Measurements from ENCODE around the gene ZC2HC1B. TPM values are rescaled to one million over a fixed set of nuclear protein-coding genes. Genes with fewer than 3 reads are reported as not detected.

ZC2HC1B gene
- total and polyA plus RNA-seq, 12 donors: 0.28 TPM; not detected in 11

DNA sequence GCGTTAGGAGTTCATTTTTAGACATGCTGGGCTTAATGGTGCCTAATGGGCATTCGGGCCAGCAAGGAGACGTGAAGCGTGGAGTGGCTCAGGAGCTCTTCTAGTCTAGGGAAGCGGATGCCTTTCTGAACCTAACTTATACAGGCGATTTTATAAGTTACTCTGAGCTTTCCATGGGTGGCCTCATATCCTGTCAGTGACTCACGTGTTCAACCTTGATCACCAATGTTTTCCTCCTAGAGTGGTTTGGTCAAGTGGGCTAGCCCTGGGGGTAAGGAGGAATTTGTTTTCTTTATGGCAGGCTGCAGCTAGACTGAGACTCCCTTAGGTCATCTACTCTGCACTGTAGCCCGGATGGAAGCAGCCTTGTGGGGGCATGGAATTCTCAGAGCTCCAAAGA lies 91.7 kb downstream of the ZC2HC1B start:
- Histone ChIP-seq H3K4me1 (peaks cover 0 to 3% (median 0%) of the 10 kb centered on the region in 9 donors), H3K27me3 (no peaks in the 10 kb centered on the region), H3K4me3 (no peak overlapping the region), H3K9me3 (no peaks in the 10 kb centered on the region), H3K27ac (no peak overlapping the region), H3K36me3 (peaks cover 0 to 22% (median 0%) of the 10 kb centered on the region in 9 donors)
- WGBS, 2 donors: 92 to 94% methylated on average over 8 of the region's 8 CpGs
- TF ChIP-seq, protein P1, sequence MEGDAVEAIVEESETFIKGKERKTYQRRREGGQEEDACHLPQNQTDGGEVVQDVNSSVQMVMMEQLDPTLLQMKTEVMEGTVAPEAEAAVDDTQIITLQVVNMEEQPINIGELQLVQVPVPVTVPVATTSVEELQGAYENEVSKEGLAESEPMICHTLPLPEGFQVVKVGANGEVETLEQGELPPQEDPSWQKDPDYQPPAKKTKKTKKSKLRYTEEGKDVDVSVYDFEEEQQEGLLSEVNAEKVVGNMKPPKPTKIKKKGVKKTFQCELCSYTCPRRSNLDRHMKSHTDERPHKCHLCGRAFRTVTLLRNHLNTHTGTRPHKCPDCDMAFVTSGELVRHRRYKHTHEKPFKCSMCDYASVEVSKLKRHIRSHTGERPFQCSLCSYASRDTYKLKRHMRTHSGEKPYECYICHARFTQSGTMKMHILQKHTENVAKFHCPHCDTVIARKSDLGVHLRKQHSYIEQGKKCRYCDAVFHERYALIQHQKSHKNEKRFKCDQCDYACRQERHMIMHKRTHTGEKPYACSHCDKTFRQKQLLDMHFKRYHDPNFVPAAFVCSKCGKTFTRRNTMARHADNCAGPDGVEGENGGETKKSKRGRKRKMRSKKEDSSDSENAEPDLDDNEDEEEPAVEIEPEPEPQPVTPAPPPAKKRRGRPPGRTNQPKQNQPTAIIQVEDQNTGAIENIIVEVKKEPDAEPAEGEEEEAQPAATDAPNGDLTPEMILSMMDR (IDR thresholded peaks at IDR 0.05): no peak
- DNase-seq: no peak
- intact Hi-C loops (cut with DNase I): no loop called here
- no peak for ATAC-seq

DNA sequence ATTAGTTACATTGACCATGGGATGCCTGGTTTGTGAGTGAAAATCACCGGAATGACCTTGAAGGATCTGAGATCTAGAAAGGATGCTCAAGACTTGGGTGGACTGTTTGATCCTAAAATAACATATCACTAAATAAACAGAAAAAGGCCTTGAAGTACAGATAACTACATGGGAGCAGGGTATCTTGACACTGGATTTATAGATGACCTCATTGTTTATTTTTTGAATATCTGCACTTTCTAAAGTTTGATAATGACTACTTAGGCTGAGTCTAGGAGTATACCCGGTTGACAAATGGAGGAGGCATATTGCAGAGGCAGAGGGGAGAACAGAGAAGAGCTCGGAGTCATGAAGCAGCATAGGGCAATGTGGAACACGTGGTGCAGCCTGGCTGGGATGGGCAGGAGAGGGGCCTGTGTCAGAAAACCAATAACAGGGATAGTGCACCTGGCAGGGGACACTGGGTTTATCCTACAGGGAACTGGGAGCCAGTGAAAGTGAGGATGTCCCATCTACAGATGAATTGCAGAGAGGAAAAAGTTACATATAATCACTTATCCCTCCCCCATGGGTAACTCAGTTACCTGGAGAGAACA lies 93.5 kb downstream of the ZC2HC1B start:
- Histone ChIP-seq H3K4me1 (peaks cover 0 to 21% (median 10%) of the 10 kb centered on the region in 9 donors), H3K27ac (no peak overlapping the region), H3K27me3 (no peaks in the 10 kb centered on the region), H3K36me3 (peaks cover 0 to 19% (median 0%) of the 10 kb centered on the region in 9 donors), H3K4me3 (no peak overlapping the region), H3K9me3 (no peaks in the 10 kb centered on the region)
- DNase-seq: no peak
- TF ChIP-seq, protein P1 (IDR thresholded peaks at IDR 0.05): no peak
- 68% methylated on average over 4 of the region's 4 CpGs for WGBS, 2 donors
- intact Hi-C loops (cut with DNase I): no loop called here
- no peak for ATAC-seq

DNA sequence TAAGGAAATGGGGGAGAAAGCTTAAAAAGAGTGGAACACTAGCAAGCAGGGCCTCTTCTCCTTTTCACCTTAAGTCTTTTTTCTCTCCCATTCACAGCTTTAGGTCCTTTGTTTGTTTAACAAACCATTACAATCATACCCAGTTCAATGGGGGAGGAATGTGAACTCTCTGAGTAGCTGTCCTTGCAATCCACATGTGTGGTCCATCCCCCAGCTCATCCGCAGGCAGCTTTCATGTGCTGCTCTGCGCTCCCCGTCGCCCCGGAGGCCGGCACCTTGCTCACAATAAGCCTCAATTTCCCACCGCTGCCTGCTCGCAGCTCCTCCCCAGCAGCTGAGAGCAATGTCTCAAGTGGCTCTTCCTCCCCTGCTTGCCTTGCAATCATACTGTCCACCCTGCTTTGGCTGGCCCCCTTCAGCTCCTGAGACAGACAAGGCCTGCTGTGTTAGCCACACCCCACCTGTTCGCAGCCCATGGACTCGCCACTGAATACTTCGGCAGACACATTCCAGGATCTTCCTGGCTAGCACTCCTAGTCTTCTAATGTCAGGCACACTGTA lies 94.6 kb downstream of the ZC2HC1B start:
- DNase-seq (no peak), ATAC-seq (no peak)
- Histone ChIP-seq H3K4me3 (no peak overlapping the region), H3K27me3 (no peaks in the 10 kb centered on the region), H3K36me3 (peaks cover 0 to 19% (median 0%) of the 10 kb centered on the region in 9 donors), H3K4me1 (peaks cover 0 to 30% (median 10%) of the 10 kb centered on the region in 9 donors), H3K9me3 (no peaks in the 10 kb centered on the region), H3K27ac (no peak overlapping the region)
- WGBS, 2 donors: 80 to 83% methylated on average over 11 of the region's 11 CpGs
- TF ChIP-seq, protein P1 (IDR thresholded peaks at IDR 0.05): no peak
- intact Hi-C loops (cut with DNase I): no loop called here

DNA sequence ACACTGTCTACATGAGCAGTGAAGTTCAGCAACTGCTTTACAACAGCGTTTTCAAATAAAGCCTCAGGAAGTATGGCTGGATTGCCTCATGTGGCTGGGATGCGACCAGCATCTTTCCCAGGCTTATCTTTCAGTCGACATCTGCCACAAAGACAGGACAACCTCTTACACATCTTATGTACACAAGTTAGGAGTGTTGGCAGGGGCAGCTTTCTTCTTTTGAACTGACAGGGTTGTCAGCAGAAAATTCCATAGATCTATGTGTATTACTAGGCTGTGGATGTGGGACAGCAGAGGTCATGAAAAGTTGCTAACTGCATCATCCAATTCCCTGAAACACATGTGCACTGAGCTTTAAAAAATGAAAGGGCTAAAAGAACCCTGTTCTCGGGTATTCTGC lies 95.7 kb downstream of the ZC2HC1B start:
- peaks cover 0 to 40% (median 19%) of the 10 kb centered on the region in 9 donors for H3K4me1 ChIP-seq
- no peak for ATAC-seq
- no peak for DNase-seq
- H3K27ac ChIP-seq: no peak overlapping the region
- no peak overlapping the region for H3K4me3 ChIP-seq
- peaks cover 0 to 19% (median 0%) of the 10 kb centered on the region in 9 donors for H3K36me3 ChIP-seq
- intact Hi-C loops (cut with DNase I): loop anchor here in 1 of 10 donors (5.0 kb wide), 1 partner anchor 52 kb away; no protein-coding TSS in a partner anchor
- no peaks in the 10 kb centered on the region for H3K27me3 ChIP-seq
- H3K9me3 ChIP-seq: no peaks in the 10 kb centered on the region
- TF ChIP-seq, protein P1 (IDR thresholded peaks at IDR 0.05): no peak
- WGBS, 2 donors: 46 to 53% methylated on average over 4 of the region's 4 CpGs
